Measurements from ENCODE around the gene CAMKK1.

The CAMKK1 gene

DNA sequence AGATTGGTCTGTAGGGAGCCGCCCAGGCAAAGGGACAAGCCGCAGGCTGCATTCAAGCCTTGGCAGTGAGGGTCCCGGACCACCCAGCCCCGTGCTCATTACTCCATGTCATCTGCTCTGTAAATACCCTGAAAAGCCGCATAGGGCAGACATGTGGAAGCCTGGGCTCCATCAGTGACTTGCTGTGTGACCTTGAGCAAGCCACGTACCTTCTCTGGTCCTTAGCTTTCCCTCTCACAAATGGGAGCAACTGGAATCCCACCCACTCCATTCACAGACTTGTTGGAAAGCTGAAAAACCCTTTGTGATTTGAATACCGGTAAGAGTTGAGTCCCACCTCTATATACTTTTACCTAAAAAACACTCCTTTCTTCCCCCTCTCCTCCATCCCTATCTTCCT, 11.9 kb downstream of the CAMKK1 start:
- Histone ChIP-seq H3K4me3 (ENCODE audit: insufficient read depth, low read depth, low read length) (no peak overlapping the region), H3K4me1 (ENCODE audit: control insufficient read depth, insufficient read depth, low read length) (peaks cover 12% of the 10 kb centered on the region)
- WGBS, 2 experiments: 94 to 95% methylated on average over 7 of the region's 7 CpGs

DNA sequence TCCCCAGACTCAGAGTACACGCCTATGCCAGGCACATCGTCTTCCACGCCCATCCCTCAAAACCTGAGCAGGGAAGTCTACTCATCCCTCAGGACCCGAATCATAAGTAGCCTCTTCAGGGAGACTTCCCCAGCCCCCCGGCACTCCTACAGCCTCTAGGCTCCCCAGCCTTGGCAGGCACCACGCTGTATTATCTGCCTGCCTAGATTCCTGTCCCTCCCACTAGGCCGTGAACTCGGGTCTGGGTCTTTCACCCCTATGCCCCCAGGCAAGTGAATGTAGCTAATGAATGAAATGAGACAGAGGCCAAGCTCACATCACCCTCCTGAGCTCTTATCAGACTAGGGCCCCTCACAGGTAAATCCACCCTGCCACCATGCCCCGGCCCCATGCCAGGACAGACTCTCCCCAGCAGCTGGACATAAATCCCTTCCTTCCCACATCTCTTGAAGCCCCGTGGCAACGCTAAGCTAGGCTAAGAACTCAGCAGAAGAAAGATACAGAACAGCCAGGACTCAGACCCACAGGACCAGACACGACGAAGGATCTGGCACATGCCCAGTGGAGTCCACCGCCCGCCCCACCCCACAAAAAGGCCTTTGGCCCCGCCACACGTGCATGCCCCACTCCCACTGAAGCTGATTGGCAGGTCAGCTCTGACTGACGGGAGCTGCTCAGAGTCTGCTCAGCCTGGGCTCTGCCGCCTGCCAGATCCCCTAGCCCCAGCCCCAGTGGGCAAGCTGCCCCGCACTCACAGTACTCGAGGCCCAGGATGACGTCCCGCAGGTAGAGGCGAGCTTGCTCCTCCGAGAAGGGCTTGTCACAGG, 13.0 kb downstream of the CAMKK1 start:
- Histone ChIP-seq H3K4me3 (ENCODE audit: insufficient read depth, low read depth, low read length) (no peak overlapping the region), H3K36me3 (ENCODE audit: control insufficient read depth, insufficient read depth, low read length) (no peaks in the 10 kb centered on the region), H3K27ac (ENCODE audit: insufficient read depth, low read depth, low read length, poor library complexity, severe bottlenecking) (peak overlapping the region; percentile 68), H3K9me3 (ENCODE audit: control insufficient read depth, low read length) (no peaks in the 10 kb centered on the region), H3K27me3 (ENCODE audit: control insufficient read depth, insufficient read depth, low read length, poor library complexity, severe bottlenecking) (no peaks in the 10 kb centered on the region), H3K4me1 (ENCODE audit: control insufficient read depth, insufficient read depth, low read length) (peaks cover 12% of the 10 kb centered on the region)
- 80 to 82% methylated on average over 25 of the region's 25 CpGs for WGBS, 2 experiments

More for the DNA sequence above, 11.9 kb downstream of the CAMKK1 start:
- no peak overlapping the region for H3K27ac ChIP-seq (ENCODE audit: insufficient read depth, low read depth, low read length, poor library complexity, severe bottlenecking)
- no peaks in the 10 kb centered on the region for H3K9me3 ChIP-seq (ENCODE audit: control insufficient read depth, low read length)
- no peaks in the 10 kb centered on the region for H3K36me3 ChIP-seq (ENCODE audit: control insufficient read depth, insufficient read depth, low read length)
- no peaks in the 10 kb centered on the region for H3K27me3 ChIP-seq (ENCODE audit: control insufficient read depth, insufficient read depth, low read length, poor library complexity, severe bottlenecking)

DNA sequence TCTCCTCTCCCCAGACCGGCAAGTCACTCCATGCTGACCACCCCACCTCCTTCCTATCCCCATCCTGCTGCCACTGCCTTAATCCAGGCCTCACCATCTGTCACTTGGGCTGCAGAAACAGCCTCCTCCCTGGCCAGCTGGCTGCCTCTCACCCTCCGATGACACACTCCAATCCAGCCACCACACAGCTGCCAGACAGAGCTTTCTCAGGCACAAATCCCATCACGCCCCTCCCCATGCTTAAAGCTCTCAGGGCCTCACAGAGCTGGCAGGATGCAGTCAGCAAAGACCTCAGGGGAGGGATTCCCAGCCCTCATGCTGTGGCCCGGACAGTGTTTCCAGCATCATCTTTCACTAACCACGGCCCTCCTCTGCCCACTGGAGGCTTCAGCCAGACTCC, 13.7 kb downstream of the CAMKK1 start:
- H3K27ac ChIP-seq (ENCODE audit: insufficient read depth, low read depth, low read length, poor library complexity, severe bottlenecking): peak overlapping the region; percentile 68
- 52 to 58% methylated on average over 5 of the region's 5 CpGs for WGBS, 2 experiments
- no peak overlapping the region for H3K4me3 ChIP-seq (ENCODE audit: insufficient read depth, low read depth, low read length)
- H3K36me3 ChIP-seq (ENCODE audit: control insufficient read depth, insufficient read depth, low read length): no peaks in the 10 kb centered on the region
- no peaks in the 10 kb centered on the region for H3K27me3 ChIP-seq (ENCODE audit: control insufficient read depth, insufficient read depth, low read length, poor library complexity, severe bottlenecking)
- H3K9me3 ChIP-seq (ENCODE audit: control insufficient read depth, low read length): no peaks in the 10 kb centered on the region
- peaks cover 12% of the 10 kb centered on the region for H3K4me1 ChIP-seq (ENCODE audit: control insufficient read depth, insufficient read depth, low read length)

DNA sequence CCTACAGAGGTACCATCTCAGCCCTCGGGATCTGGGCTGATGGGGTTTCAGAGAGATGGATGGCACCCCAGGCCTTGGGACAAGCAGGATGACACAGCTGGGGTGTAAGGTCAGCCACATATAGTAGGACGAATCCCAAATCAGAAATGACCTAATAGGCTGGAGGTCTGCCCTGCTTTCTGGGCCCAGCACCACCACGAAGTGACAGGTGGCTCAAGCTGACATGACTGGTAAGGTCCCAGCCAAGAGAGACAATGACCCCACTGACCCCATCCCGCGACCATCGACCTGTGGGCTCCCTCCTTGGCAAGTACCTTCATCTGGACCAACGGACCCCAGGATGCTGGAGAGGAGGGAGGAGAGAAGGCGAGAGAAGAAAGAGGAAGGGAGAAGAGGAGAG, 15.6 kb downstream of the CAMKK1 start:
- no peak overlapping the region for H3K4me3 ChIP-seq (ENCODE audit: insufficient read depth, low read depth, low read length)
- H3K27me3 ChIP-seq (ENCODE audit: control insufficient read depth, insufficient read depth, low read length, poor library complexity, severe bottlenecking): no peaks in the 10 kb centered on the region
- H3K9me3 ChIP-seq (ENCODE audit: control insufficient read depth, low read length): no peaks in the 10 kb centered on the region
- H3K27ac ChIP-seq (ENCODE audit: insufficient read depth, low read depth, low read length, poor library complexity, severe bottlenecking): no peak overlapping the region
- H3K36me3 ChIP-seq (ENCODE audit: control insufficient read depth, insufficient read depth, low read length): peaks cover 2% of the 10 kb centered on the region
- peaks cover 12% of the 10 kb centered on the region for H3K4me1 ChIP-seq (ENCODE audit: control insufficient read depth, insufficient read depth, low read length)
- WGBS, 2 experiments: 93 to 95% methylated on average over 8 of the region's 8 CpGs

DNA sequence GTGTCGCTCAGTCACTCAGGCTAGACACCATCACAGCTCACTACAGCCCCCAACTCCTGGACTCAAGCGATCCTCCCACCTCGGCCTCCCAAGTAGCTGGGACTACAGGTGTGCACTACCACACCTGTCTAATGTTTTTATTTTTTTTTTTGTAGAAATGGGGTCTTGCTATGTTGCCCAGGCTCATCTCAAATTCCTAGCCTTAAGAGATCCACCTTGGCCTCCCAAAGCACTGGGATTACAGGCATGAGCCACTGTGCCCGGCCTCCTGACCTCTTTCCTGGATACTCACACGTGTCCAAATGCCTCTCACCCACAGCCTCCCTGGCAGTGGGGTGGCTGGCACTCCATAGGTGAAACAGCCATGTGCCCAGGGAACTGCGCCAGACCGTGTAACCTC, 17.5 kb downstream of the CAMKK1 start:
- WGBS, 2 experiments: 91 to 96% methylated on average over 7 of the region's 7 CpGs
- peaks cover 12% of the 10 kb centered on the region for H3K4me1 ChIP-seq (ENCODE audit: control insufficient read depth, insufficient read depth, low read length)
- no peaks in the 10 kb centered on the region for H3K27me3 ChIP-seq (ENCODE audit: control insufficient read depth, insufficient read depth, low read length, poor library complexity, severe bottlenecking)
- no peaks in the 10 kb centered on the region for H3K9me3 ChIP-seq (ENCODE audit: control insufficient read depth, low read length)
- H3K36me3 ChIP-seq (ENCODE audit: control insufficient read depth, insufficient read depth, low read length): peaks cover 4% of the 10 kb centered on the region
- H3K27ac ChIP-seq (ENCODE audit: insufficient read depth, low read depth, low read length, poor library complexity, severe bottlenecking): no peak overlapping the region
- H3K4me3 ChIP-seq (ENCODE audit: insufficient read depth, low read depth, low read length): no peak overlapping the region

DNA sequence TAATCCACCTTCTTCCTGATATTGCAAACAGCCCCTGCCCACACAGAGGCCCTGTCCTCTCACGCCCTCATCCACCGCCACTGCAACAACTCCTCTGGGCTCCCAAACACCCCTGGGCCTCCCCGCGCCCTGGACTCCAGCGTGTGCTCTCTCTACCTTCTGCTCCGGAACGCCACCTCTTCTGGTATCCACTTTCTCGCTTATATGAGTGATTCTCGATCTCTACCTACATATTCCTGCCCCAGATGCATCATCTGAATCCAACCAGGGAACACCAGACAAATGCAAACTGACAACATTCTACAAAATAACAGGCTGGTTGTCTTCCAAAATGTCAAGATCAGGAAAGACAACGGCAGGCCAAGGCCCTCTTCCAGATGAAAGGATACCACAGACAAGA, 19.0 kb downstream of the CAMKK1 start:
- Histone ChIP-seq H3K27ac (ENCODE audit: insufficient read depth, low read depth, low read length, poor library complexity, severe bottlenecking) (no peak overlapping the region), H3K27me3 (ENCODE audit: control insufficient read depth, insufficient read depth, low read length, poor library complexity, severe bottlenecking) (no peaks in the 10 kb centered on the region), H3K36me3 (ENCODE audit: control insufficient read depth, insufficient read depth, low read length) (peaks cover 4% of the 10 kb centered on the region), H3K4me3 (ENCODE audit: insufficient read depth, low read depth, low read length) (no peak overlapping the region), H3K9me3 (ENCODE audit: control insufficient read depth, low read length) (no peaks in the 10 kb centered on the region), H3K4me1 (ENCODE audit: control insufficient read depth, insufficient read depth, low read length) (no peaks in the 10 kb centered on the region)
- 92 to 93% methylated on average over 10 of the region's 10 CpGs for WGBS, 2 experiments

DNA sequence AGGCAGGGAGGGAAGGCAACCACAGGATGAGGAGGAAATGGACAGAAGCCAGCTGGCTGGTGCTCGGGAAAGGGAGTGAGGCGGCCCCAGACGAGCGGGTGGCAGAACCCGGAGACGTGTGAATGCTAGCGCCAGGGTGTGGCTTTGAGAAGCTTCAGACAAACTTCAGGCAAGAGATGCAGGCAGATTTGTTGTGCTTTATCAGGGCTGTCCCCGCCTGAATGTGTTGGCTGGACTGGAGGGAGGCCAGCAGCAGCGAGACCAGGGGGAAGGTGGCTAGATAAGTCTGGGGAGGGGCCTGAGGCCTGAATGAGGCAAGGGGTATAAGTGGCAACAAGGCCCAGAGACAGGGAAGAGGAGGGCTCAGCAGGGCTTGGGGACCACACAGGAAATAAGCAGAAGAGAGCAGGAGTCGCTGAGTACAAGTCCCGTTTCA, 22.0 kb downstream of the CAMKK1 start:
- peaks cover 4% of the 10 kb centered on the region for H3K36me3 ChIP-seq (ENCODE audit: control insufficient read depth, insufficient read depth, low read length)
- no peak overlapping the region for H3K27ac ChIP-seq (ENCODE audit: insufficient read depth, low read depth, low read length, poor library complexity, severe bottlenecking)
- H3K4me1 ChIP-seq (ENCODE audit: control insufficient read depth, insufficient read depth, low read length): no peaks in the 10 kb centered on the region
- H3K9me3 ChIP-seq (ENCODE audit: control insufficient read depth, low read length): no peaks in the 10 kb centered on the region
- no peak overlapping the region for H3K4me3 ChIP-seq (ENCODE audit: insufficient read depth, low read depth, low read length)
- no peaks in the 10 kb centered on the region for H3K27me3 ChIP-seq (ENCODE audit: control insufficient read depth, insufficient read depth, low read length, poor library complexity, severe bottlenecking)
- 89 to 92% methylated on average over 11 of the region's 11 CpGs for WGBS, 2 experiments

DNA sequence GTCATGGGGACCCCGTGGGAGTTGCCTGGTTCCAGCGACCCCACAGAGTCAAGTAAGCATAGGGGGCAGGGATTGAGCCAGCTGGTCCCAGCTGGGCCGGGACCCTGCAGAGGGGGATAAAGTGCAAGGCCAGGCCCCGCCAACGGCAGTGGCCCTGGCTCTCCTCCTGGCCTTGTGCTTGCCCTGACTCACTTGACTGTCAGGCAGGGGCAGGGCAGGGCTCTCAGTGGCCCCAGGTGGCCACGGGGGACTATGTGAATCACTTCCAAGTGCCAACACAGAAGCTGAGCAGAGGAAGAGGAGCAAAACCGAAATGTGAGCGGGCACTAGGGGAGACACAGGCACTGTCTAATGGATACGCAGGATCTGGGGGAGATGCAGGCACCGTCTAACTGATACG, 25.2 kb downstream of the CAMKK1 start:
- H3K9me3 ChIP-seq (ENCODE audit: control insufficient read depth, low read length): no peaks in the 10 kb centered on the region
- no peak overlapping the region for H3K27ac ChIP-seq (ENCODE audit: insufficient read depth, low read depth, low read length, poor library complexity, severe bottlenecking)
- no peaks in the 10 kb centered on the region for H3K4me1 ChIP-seq (ENCODE audit: control insufficient read depth, insufficient read depth, low read length)
- no peaks in the 10 kb centered on the region for H3K27me3 ChIP-seq (ENCODE audit: control insufficient read depth, insufficient read depth, low read length, poor library complexity, severe bottlenecking)
- WGBS, 2 experiments: 86 to 88% methylated on average over 11 of the region's 11 CpGs
- no peak overlapping the region for H3K4me3 ChIP-seq (ENCODE audit: insufficient read depth, low read depth, low read length)
- peaks cover 4% of the 10 kb centered on the region for H3K36me3 ChIP-seq (ENCODE audit: control insufficient read depth, insufficient read depth, low read length)

DNA sequence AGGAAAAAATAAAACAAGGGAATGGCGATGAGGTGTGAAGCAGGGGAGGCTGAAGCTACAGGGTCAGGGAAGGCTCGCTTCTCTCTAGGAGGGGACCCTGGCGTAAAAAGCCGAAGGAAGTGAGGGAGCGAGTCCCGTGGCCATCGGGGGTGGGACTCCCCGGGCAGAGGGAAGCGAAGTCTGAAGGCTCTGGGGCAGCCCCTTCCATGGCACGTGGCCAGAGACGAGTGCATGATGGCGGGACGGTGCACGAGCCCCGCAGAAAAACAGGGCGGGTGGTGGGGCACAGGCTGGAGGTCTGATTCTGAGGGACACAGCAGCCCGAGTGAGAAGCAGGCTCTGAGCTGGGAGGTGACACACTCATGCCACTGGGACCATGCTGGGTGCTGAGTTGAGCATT, 25.7 kb downstream of the CAMKK1 start:
- Histone ChIP-seq H3K9me3 (ENCODE audit: control insufficient read depth, low read length) (no peaks in the 10 kb centered on the region), H3K27me3 (ENCODE audit: control insufficient read depth, insufficient read depth, low read length, poor library complexity, severe bottlenecking) (no peaks in the 10 kb centered on the region), H3K4me3 (ENCODE audit: insufficient read depth, low read depth, low read length) (no peak overlapping the region), H3K36me3 (ENCODE audit: control insufficient read depth, insufficient read depth, low read length) (peaks cover under 1% of the 10 kb centered on the region), H3K27ac (ENCODE audit: insufficient read depth, low read depth, low read length, poor library complexity, severe bottlenecking) (no peak overlapping the region), H3K4me1 (ENCODE audit: control insufficient read depth, insufficient read depth, low read length) (no peaks in the 10 kb centered on the region)
- 93 to 95% methylated on average over 17 of the region's 17 CpGs for whole genome bisulfite sequencing, 2 experiments

DNA sequence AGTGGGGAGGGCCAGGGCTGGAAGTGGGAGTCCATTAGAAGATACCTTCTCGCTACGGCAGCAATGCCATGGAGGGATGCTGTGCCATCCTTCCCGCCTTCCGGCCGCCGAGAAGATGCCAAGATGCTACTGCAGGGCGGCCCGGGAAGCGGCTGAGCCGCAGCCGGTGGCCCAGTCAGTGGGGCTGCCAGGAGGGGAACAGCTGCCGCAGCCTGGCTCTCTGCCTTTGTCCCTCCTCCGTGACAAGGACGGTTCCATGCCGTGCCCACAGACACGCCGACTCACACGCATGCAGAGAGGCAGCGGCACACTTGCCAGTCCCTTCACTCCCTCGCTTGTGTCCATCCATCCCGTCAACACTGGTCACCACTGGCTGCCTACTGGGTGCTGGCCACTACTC, 26.6 kb downstream of the CAMKK1 start:
- Histone ChIP-seq H3K4me1 (ENCODE audit: control insufficient read depth, insufficient read depth, low read length) (no peaks in the 10 kb centered on the region), H3K27ac (ENCODE audit: insufficient read depth, low read depth, low read length, poor library complexity, severe bottlenecking) (no peak overlapping the region), H3K4me3 (ENCODE audit: insufficient read depth, low read depth, low read length) (no peak overlapping the region), H3K9me3 (ENCODE audit: control insufficient read depth, low read length) (no peaks in the 10 kb centered on the region), H3K36me3 (ENCODE audit: control insufficient read depth, insufficient read depth, low read length) (no peaks in the 10 kb centered on the region), H3K27me3 (ENCODE audit: control insufficient read depth, insufficient read depth, low read length, poor library complexity, severe bottlenecking) (no peaks in the 10 kb centered on the region)
- 94 to 95% methylated on average over 21 of the region's 21 CpGs for WGBS, 2 experiments

Data from ectodermal cell (in vitro differentiated cells).